ENCODE data around the gene GBF1. TPM values are rescaled to one million over a fixed set of nuclear protein-coding genes. Genes with fewer than 3 reads are reported as not detected.

Gene GBF1
- total and polyA plus RNA-seq, 2 of the 13 experiments (the other 11 are each of a cell fraction or from before 2014, with no cell fraction given): 17.1 to 21.9 TPM

- peak; percentile 95 for TF ChIP-seq SP4 (CRISPR knock-in tag; IDR thresholded peaks at IDR 0.05)
- TF ChIP-seq YY1 (IDR thresholded peaks at IDR 0.05; ENCODE audit: insufficient read depth, insufficient replicate concordance, low read depth, low read length): peak; percentile 46
- no peak for TF ChIP-seq ZNF121 (CRISPR knock-in tag; IDR thresholded peaks at IDR 0.05)
- peak; percentile 48 for TF ChIP-seq KDM2A (CRISPR knock-in tag; IDR thresholded peaks at IDR 0.05; ENCODE audit: borderline replicate concordance, low read depth)
- no peak for TF ChIP-seq NR2C2 (CRISPR knock-in tag; IDR thresholded peaks at IDR 0.05; ENCODE audit: borderline replicate concordance)
- peak; percentile 67 for TF ChIP-seq TEAD3 (CRISPR knock-in tag; optimal IDR thresholded peaks at IDR 0.05; ENCODE audit: borderline replicate concordance)
- no peak for TF ChIP-seq ZNF17 (CRISPR knock-in tag; IDR thresholded peaks at IDR 0.05)
- peak; percentile 22; the same call in 1 of the 2 replicates for TF ChIP-seq SPEN (CRISPR knock-in tag; IDR thresholded peaks at IDR 0.05; ENCODE audit: low read depth)
- no peak for TF ChIP-seq RBM22 (optimal IDR thresholded peaks at IDR 0.05; ENCODE audit: low read length)
- TF ChIP-seq, protein P1, sequence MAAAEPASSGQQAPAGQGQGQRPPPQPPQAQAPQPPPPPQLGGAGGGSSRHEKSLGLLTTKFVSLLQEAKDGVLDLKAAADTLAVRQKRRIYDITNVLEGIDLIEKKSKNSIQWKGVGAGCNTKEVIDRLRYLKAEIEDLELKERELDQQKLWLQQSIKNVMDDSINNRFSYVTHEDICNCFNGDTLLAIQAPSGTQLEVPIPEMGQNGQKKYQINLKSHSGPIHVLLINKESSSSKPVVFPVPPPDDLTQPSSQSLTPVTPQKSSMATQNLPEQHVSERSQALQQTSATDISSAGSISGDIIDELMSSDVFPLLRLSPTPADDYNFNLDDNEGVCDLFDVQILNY (CRISPR knock-in tag; conservative IDR thresholded peaks at IDR 0.05): no peak
- peak; percentile 31; the same call in 1 of the 2 replicates for TF ChIP-seq ZNF652 (CRISPR knock-in tag; IDR thresholded peaks at IDR 0.05; ENCODE audit: borderline replicate concordance, low read depth)
- 0 out of 2 replicates have a peak, but pooled peaks have one; percentile 33 for TF ChIP-seq POGZ (CRISPR knock-in tag; IDR thresholded peaks at IDR 0.05)
- peak; percentile 100 for TF ChIP-seq MAZ (IDR thresholded peaks at IDR 0.05; ENCODE audit: borderline replicate concordance, low read depth, low read length)
- TF ChIP-seq MAZ (CRISPR knock-in tag; IDR thresholded peaks at IDR 0.05; ENCODE audit: low read depth): peak; percentile 90
- TF ChIP-seq THAP11 (CRISPR knock-in tag; IDR thresholded peaks at IDR 0.05): peak; percentile 33; the same call in 1 of the 2 replicates
- TF ChIP-seq ZNF430 (CRISPR knock-in tag; IDR thresholded peaks at IDR 0.05): 0 out of 2 replicates have a peak, but pooled peaks have one; percentile 39
- peak; percentile 65; the same call in 1 of the 2 replicates for TF ChIP-seq RELA (CRISPR knock-in tag; IDR thresholded peaks at IDR 0.05)
- TF ChIP-seq CENPT (CRISPR knock-in tag; IDR thresholded peaks at IDR 0.05; ENCODE audit: low read depth): no peak
- TF ChIP-seq ZNF597 (CRISPR knock-in tag; IDR thresholded peaks at IDR 0.05): no peak
- TF ChIP-seq MED8 (CRISPR knock-in tag; IDR thresholded peaks at IDR 0.05; ENCODE audit: insufficient replicate concordance): no peak
- no peak for TF ChIP-seq ZNF720 (CRISPR knock-in tag; IDR thresholded peaks at IDR 0.05)
- 0 out of 2 replicates have a peak, but pooled peaks have one; percentile 21 for TF ChIP-seq POLR2G (IDR thresholded peaks at IDR 0.05; ENCODE audit: low read depth, low read length)
- TF ChIP-seq ZNF777 (CRISPR knock-in tag; IDR thresholded peaks at IDR 0.05): peak; percentile 82
- TF ChIP-seq KLF6 (CRISPR knock-in tag; IDR thresholded peaks at IDR 0.05): 0 out of 2 replicates have a peak, but pooled peaks have one; percentile 20
- no peak for TF ChIP-seq STAT6 (CRISPR knock-in tag; IDR thresholded peaks at IDR 0.05; ENCODE audit: borderline replicate concordance)
Observed at GRCh38 chr10:102395400-102396316, 150.3 kb downstream of the GBF1 start, which contains the start of gene NFKB2 (continued).
